HepG2 (cell line): Measurements from ENCODE around the gene TCF20. TPM values are rescaled to one million over a fixed set of nuclear protein-coding genes. Genes with fewer than 3 reads are reported as not detected.

ENCODE experiments used
- ATAC-seq: fragments of 200-7000 bp; cut with Tn5 transposase; 3 replicates; pipeline ENCODE4 v1.9.1; 2020; ENCODE audit warnings: mild to moderate bottlenecking, moderate library complexity
- BruUV-seq: library from RNA; stranded (reverse); fragments of 400-500 nt; replicated peaks from 2 replicates; lab custom pipeline; 2021; lab: Mats Ljungman, UMichigan
- CTCF ChIA-PET: fragments of 300-600 bp; formaldehyde crosslinking; extraction: SDS; loops from one replicate; lab custom pipeline; 2021; ENCODE audit warnings: low total read pairs, inconsistent platforms, low intra/inter-chr PET ratio; lab: Yijun Ruan, JAX
- POLR2A ChIA-PET: fragments of 350-600 bp; sonication (Branson Sonifier 250); formaldehyde crosslinking; loops from one replicate; lab custom pipeline; 2020; ENCODE audit warnings: antibody characterized with exemption, inconsistent platforms; lab: Yijun Ruan, JAX
- DNase-seq: peaks from one replicate; pipeline ENCODE4 v3.0.0-alpha.2; 2015; ENCODE audit warnings: low spot score
- FAIRE-seq: peaks from 3 replicates; lab custom pipeline; 2011; peaks lifted over from hg19 to GRCh38; lab: Jason Lieb, UNC
- H2AFZ ChIP-seq: one replicate; pipeline ENCODE4 v1.6.1; 2011; ENCODE audit warnings: low read length, inconsistent platforms
- H3K27ac ChIP-seq: fragments of 300-600 bp; 3 replicates; pipeline ENCODE4 v1.8.0; 2011; ENCODE audit warnings: mixed run types, mild to moderate bottlenecking, mixed read lengths, low read length, inconsistent platforms; ENCODE audit not compliant: insufficient read depth; ENCODE audit errors: extremely low read length
- H3K27me3 ChIP-seq, 2 experiments: fragments of 200-600 bp in 1 of 2; 2 replicates in 1 of 2; 3 replicates in 1 of 2; pipeline versions ENCODE4 v1.6.0 to v1.8.0; 2011; ENCODE audit warnings: low read length in 2 of 2, mild to moderate bottlenecking in 2 of 2, moderate library complexity in 2 of 2, inconsistent platforms in 1 of 2; ENCODE audit not compliant: insufficient read depth in 2 of 2, control insufficient read depth in 1 of 2
- H3K36me3 ChIP-seq, 2 experiments: fragments of 200-600 bp in 1 of 2; replicated peaks in 1 of 2; 2 replicates in 1 of 2; 3 replicates in 1 of 2; pipeline versions ENCODE4 v1.5.1 to v1.8.0; 2011; ENCODE audit warnings: low read length in 2 of 2, inconsistent platforms in 1 of 2; ENCODE audit not compliant: insufficient read depth in 2 of 2, control insufficient read depth in 1 of 2
- H3K4me1 ChIP-seq: 2 replicates; pipeline ENCODE4 v1.5.1; 2012; ENCODE audit warnings: low read length, inconsistent platforms; ENCODE audit not compliant: insufficient read depth
- H3K4me2 ChIP-seq: 2 replicates; pipeline ENCODE4 v1.6.0; 2011; ENCODE audit warnings: low read depth, low read length, inconsistent platforms
- H3K4me3 ChIP-seq, 3 experiments: fragments of 200-600 bp in 1 of 3; sonication (generic), shearing (Covaris generic) in 1 of 3; replicated peaks in 1 of 3; 2 replicates each; pipeline ENCODE4 v1.5.1; 2011 to 2016; ENCODE audit warnings: low read length in 3 of 3, inconsistent platforms in 2 of 3, low read depth in 2 of 3, mild to moderate bottlenecking in 2 of 3, control low read depth in 1 of 3, mixed read lengths in 1 of 3; ENCODE audit not compliant: insufficient read depth in 1 of 3
- H3K79me2 ChIP-seq: one replicate; pipeline ENCODE4 v1.6.1; 2011; ENCODE audit warnings: low read length, inconsistent platforms; ENCODE audit not compliant: insufficient read depth
- H3K9ac ChIP-seq: 2 replicates; pipeline ENCODE4 v1.6.0; 2011; ENCODE audit warnings: mild to moderate bottlenecking, low read depth, low read length, inconsistent platforms; ENCODE audit not compliant: insufficient read depth
- H3K9me3 ChIP-seq: 2 replicates; pipeline ENCODE4 v1.5.1; 2012; ENCODE audit warnings: mild to moderate bottlenecking, low read length
- H4K20me1 ChIP-seq: 2 replicates; pipeline ENCODE4 v1.6.0; 2011; ENCODE audit warnings: inconsistent platforms, mild to moderate bottlenecking, low read length, moderate library complexity; ENCODE audit not compliant: insufficient read depth
- ATF1 ChIP-seq: IDR thresholded peaks from 2 replicates; pipeline ENCODE4 v1.6.1; 2016; ENCODE audit warnings: mild to moderate bottlenecking, control low read depth
- ELF3 ChIP-seq: IDR thresholded peaks from 2 replicates; pipeline ENCODE4 v1.6.1; 2016; ENCODE audit warnings: missing genetic modification reagents, missing compliant biosample characterization
- FOXK2 ChIP-seq: fragments of 450-650 bp; IDR thresholded peaks from 2 replicates; pipeline ENCODE4 v1.6.1; 2016
- JUNB ChIP-seq: sonication (generic); formaldehyde crosslinking; IDR thresholded peaks from 2 replicates; pipeline ENCODE4 v1.8.0; 2022; ENCODE audit warnings: missing genetic modification reagents, mild to moderate bottlenecking, borderline replicate concordance
- KDM2A ChIP-seq: sonication (generic); formaldehyde crosslinking; IDR thresholded peaks from 2 replicates; pipeline ENCODE4 v1.4.0; 2020; ENCODE audit warnings: low read depth, missing genetic modification reagents, borderline replicate concordance
- KLF6 ChIP-seq: IDR thresholded peaks from 2 replicates; pipeline ENCODE4 v1.8.0; 2016; ENCODE audit warnings: missing biosample characterization, missing genetic modification reagents
- MEIS1 ChIP-seq: sonication (generic); formaldehyde crosslinking; IDR thresholded peaks from 2 replicates; pipeline ENCODE4 v1.9.0; 2021; ENCODE audit warnings: mild to moderate bottlenecking, missing genetic modification reagents, moderate library complexity, borderline replicate concordance
- MYPOP ChIP-seq: sonication (generic); formaldehyde crosslinking; IDR thresholded peaks from 2 replicates; pipeline ENCODE4 v1.8.1; 2023; ENCODE audit warnings: mild to moderate bottlenecking, moderate library complexity, missing genetic modification reagents
- SNAPC2 ChIP-seq: sonication (generic); formaldehyde crosslinking; IDR thresholded peaks from 2 replicates; pipeline ENCODE4 v1.8.1; 2022; ENCODE audit warnings: mild to moderate bottlenecking, missing genetic modification reagents
- SP2 ChIP-seq: sonication (generic); formaldehyde crosslinking; IDR thresholded peaks from 2 replicates; pipeline ENCODE4 v1.5.1; 2020; ENCODE audit warnings: mild to moderate bottlenecking, missing genetic modification reagents
- SRSF1 ChIP-seq: fragments of 200-400 bp; formaldehyde crosslinking; optimal IDR thresholded peaks from 2 replicates; pipeline ENCODE3; 2017; ENCODE audit warnings: mild to moderate bottlenecking, low read depth, low read length, moderate library complexity
- TEAD3 ChIP-seq: optimal IDR thresholded peaks from 2 replicates; pipeline ENCODE3; 2016; ENCODE audit warnings: borderline replicate concordance
- ZBTB25 ChIP-seq: IDR thresholded peaks from 2 replicates; pipeline ENCODE4 v1.6.1; 2018; ENCODE audit warnings: missing genetic modification reagents
- ZBTB42 ChIP-seq: sonication (generic); formaldehyde crosslinking; IDR thresholded peaks from 2 replicates; pipeline ENCODE4 v1.5.0; 2020; ENCODE audit warnings: mild to moderate bottlenecking, missing genetic modification reagents
- ZFP36 ChIP-seq: fragments of 150-350 bp; IDR thresholded peaks from 2 replicates; pipeline ENCODE4 v1.6.1; 2018; ENCODE audit warnings: borderline replicate concordance, low read length, low read depth; ENCODE audit not compliant: partially characterized antibody
- ZNF441 ChIP-seq: sonication (generic); formaldehyde crosslinking; IDR thresholded peaks from 2 replicates; pipeline ENCODE4 v1.7.0; 2021; ENCODE audit warnings: missing genetic modification reagents, borderline replicate concordance
- ZNF510 ChIP-seq: sonication (generic); formaldehyde crosslinking; IDR thresholded peaks from 2 replicates; pipeline ENCODE4 v1.4.0; 2020; ENCODE audit warnings: low read depth, mild to moderate bottlenecking, missing genetic modification reagents
- ZNF550 ChIP-seq: sonication (generic); formaldehyde crosslinking; IDR thresholded peaks from 2 replicates; pipeline ENCODE4 v1.4.0; 2020; ENCODE audit warnings: mild to moderate bottlenecking, missing genetic modification reagents, borderline replicate concordance
- WGBS: methylation state at CpG from one replicate; pipeline ENCODE4 v1.1.6; 2017; ENCODE audit warnings: low lambda C conversion rate; 5-methylcytosine and 5-hydroxymethylcytosine counted together
- in situ Hi-C: cut with HindIII; loops from 2 replicates; pipeline ENCODE4 v1.10.0; 2017; ENCODE audit warnings: low pct_unique_long_range_greater_than_20kb; ENCODE audit not compliant: extremely low pct_ligation_motif_present
- intact Hi-C: fragments of 100-400 bp; cut with micrococcal nuclease; formaldehyde crosslinking; loops from one replicate; pipeline ENCODE4 v1.10.0; 2022; ENCODE audit not compliant: unreplicated experiment
- polyA plus RNA-seq, 8 experiments: library from polyadenylated mRNA; depleted of rRNA in 3 of 8; stranded (reverse) in 7 of 8; unstranded in 1 of 8; fragments of >200 nt; fragmentation: Illumina TruSeq in 4 of 8; extraction: Trizol in 4 of 8; gene quantifications; 2 replicates each; pipeline versions ENCODE4 v1.2.1 to v1.2.3, GENCODE V29; 2011 to 2016; ENCODE audit warnings: low read depth in 4 of 8, missing spikeins in 1 of 8, mixed read lengths in 1 of 8; ENCODE audit not compliant: insufficient read depth in 1 of 8
- total RNA-seq, 5 experiments: library from RNA; depleted of rRNA; stranded (reverse); fragments of >200 nt; fragmentation: Illumina TruSeq; extraction: Trizol; gene quantifications; 2 replicates each; pipeline ENCODE4 v1.2.3, GENCODE V29; 2016; ENCODE audit warnings: low read depth in 1 of 5
- TF ChIP-seq, protein P1 (sequence below): sonication (generic); formaldehyde crosslinking; IDR thresholded peaks from 2 replicates; pipeline ENCODE4 v1.8.1; 2023; ENCODE audit warnings: mild to moderate bottlenecking, missing genetic modification reagents, borderline replicate concordance
- TF ChIP-seq, protein P2 (sequence below): sonication (generic); formaldehyde crosslinking; IDR thresholded peaks from 2 replicates; pipeline ENCODE4 v1.8.0; 2022; ENCODE audit warnings: missing genetic modification reagents, mild to moderate bottlenecking, borderline replicate concordance

Gene TCF20
- total and polyA plus RNA-seq, 2 of the 13 experiments (the other 11 are each of a cell fraction or from before 2014, with no cell fraction given) = 12.8 to 23.7 TPM

DNA sequence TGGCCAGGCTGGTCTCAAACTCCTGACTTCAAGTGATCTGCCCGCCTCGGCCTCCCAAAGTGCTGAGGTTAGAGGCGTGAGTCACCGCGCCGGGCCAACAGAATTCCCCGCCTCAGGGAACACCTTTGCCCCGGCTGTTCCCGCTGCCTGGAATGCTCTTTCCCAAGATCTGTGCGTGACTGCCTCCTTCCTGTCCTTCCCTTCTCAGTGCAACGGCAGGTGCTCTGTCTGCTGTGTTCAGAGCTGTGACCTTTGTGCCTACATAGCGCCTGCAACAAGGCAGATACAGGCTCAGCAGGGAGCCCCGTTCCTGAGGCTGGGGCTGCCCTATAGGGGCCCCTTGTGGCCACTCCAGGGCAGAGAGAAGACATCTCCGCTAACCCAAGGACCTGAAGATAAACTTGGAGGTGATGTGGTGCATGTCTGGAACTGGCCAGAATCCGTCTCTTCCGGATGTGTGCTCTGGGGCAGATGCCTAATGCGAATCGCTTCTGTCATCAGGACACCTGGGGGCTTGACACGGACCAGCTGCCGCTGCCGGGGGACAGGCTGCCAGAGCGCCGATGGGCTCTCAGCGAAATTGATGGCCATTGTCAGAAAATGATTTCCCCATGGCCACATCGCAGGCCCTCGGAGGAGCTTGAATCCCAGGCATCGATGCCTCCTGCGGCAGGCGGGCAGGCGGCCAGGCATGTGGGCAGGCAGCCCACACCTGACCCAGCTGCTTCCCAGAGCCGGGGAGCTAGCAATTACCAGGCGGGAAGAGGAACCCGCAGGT lies 43.5 kb upstream of the TCF20 start:
- peak; percentile 95 for DNase-seq
- intact Hi-C loops (loop anchor here (1.0 to 2.0 kb wide), 2 partner anchors 45 to 145 kb away; no protein-coding TSS in a partner anchor), in situ Hi-C loops (loop anchor here (5.0 kb wide), 1 partner anchor 142 kb away; no protein-coding TSS in a partner anchor)
- Histone ChIP-seq H3K27me3 (peaks cover 4 to 28% of the 10 kb centered on the region in 2 experiments; a peak in 4 of 5 replicates), H3K79me2 (no peaks in the 10 kb centered on the region), H3K4me2 (peak overlapping the region; percentile 58), H3K4me1 (peaks cover 39% of the 10 kb centered on the region), H3K9me3 (no peaks in the 10 kb centered on the region), H3K36me3 (no peaks in the 10 kb centered on the region), H4K20me1 (no peaks in the 10 kb centered on the region), H2AFZ (no peak overlapping the region), H3K27ac (no peak overlapping the region), H3K4me3 (peak overlapping the region in 1 of 3 experiments; percentile 19; a peak in 1 of 6 replicates), H3K9ac (no peak overlapping the region)
- CTCF ChIA-PET = interaction anchor here (1.4 to 1.6 kb wide), 2 partner anchors 44 to 144 kb away, joined by 6 to 46 read pairs; no protein-coding TSS in a partner anchor
- BruUV-seq = no TSS peak
- 4% methylated on average over 5 of the region's 33 CpGs for WGBS
- POLR2A ChIA-PET = interaction anchor here (0.7 to 1.9 kb wide), 3 partner anchors 9 to 223 kb away, joined by 3 to 5 read pairs (median 5); partner anchors contain the start of gene NDUFA6
- ATAC-seq = peak; percentile 95
- FAIRE-seq = peak; percentile 96
- TF ChIP-seq JUNB = peak; percentile 68
- TF ChIP-seq MEIS1 = peak; percentile 67; the same call in 1 of the 2 replicates
- 0 out of 2 replicates have a peak, but pooled peaks have one; percentile 59 for TF ChIP-seq ZNF510 (CRISPR knock-in tag)
- peak; percentile 94 for TF ChIP-seq SNAPC2 (CRISPR knock-in tag)
- TF ChIP-seq SP2 (CRISPR knock-in tag) = 0 out of 2 replicates have a peak, but pooled peaks have one; percentile 46
- TF ChIP-seq MYPOP = peak; percentile 89
- TF ChIP-seq ATF1 (CRISPR knock-in tag) = no peak
- TF ChIP-seq ZNF550 = peak; percentile 74; the same call in 1 of the 2 replicates
- no peak for TF ChIP-seq ZFP36
- TF ChIP-seq SRSF1 = peak; percentile 30
- TF ChIP-seq KLF6 (CRISPR knock-in tag) = 0 out of 2 replicates have a peak, but pooled peaks have one; percentile 49
- 0 out of 2 replicates have a peak, but pooled peaks have one; percentile 19 for TF ChIP-seq ZBTB25 (CRISPR knock-in tag)
- peak; percentile 92 for TF ChIP-seq ELF3 (CRISPR knock-in tag)
- no peak for TF ChIP-seq ZBTB42 (CRISPR knock-in tag)
- peak; percentile 99 for TF ChIP-seq TEAD3 (CRISPR knock-in tag)
- TF ChIP-seq KDM2A (CRISPR knock-in tag) = peak; percentile 94
- TF ChIP-seq ZNF441 (CRISPR knock-in tag) = peak; percentile 73; the same call in 1 of the 2 replicates
- peak; percentile 58; the same call in 1 of the 2 replicates for TF ChIP-seq FOXK2
- TF ChIP-seq, protein P1, sequence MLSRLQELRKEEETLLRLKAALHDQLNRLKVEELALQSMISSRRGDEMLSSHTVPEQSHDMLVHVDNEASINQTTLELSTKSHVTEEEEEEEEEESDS (CRISPR knock-in tag) = peak; percentile 90; the same call in 1 of the 2 replicates
- TF ChIP-seq, protein P2, sequence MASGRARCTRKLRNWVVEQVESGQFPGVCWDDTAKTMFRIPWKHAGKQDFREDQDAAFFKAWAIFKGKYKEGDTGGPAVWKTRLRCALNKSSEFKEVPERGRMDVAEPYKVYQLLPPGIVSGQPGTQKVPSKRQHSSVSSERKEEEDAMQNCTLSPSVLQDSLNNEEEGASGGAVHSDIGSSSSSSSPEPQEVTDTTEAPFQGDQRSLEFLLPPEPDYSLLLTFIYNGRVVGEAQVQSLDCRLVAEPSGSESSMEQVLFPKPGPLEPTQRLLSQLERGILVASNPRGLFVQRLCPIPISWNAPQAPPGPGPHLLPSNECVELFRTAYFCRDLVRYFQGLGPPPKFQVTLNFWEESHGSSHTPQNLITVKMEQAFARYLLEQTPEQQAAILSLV (CRISPR knock-in tag) = peak; percentile 41; the same call in 1 of the 2 replicates
